Body of pancreas (tissue), 4 donors: ENCODE results near the gene LAPTM5.

Experiments
- POLR2A ChIP-seq, 3 donors: fragments of 450-650 bp; IDR thresholded peaks; one replicate each; pipeline ENCODE4 v1.6.1; 2016; ENCODE audit warnings: antibody characterized with exemption in 3 of 3, mild to moderate bottlenecking in 2 of 3
- TF ChIP-seq, protein P1 (sequence below), 7 experiments: fragments of 450-650 bp in 4 of 7; fragments of 200-600 bp in 3 of 7; sonication (generic) in 3 of 7; IDR thresholded peaks; one replicate each; pipeline ENCODE4 v1.5.1; 2016 to 2019; ENCODE audit warnings: antibody characterized with exemption in 7 of 7

DNA sequence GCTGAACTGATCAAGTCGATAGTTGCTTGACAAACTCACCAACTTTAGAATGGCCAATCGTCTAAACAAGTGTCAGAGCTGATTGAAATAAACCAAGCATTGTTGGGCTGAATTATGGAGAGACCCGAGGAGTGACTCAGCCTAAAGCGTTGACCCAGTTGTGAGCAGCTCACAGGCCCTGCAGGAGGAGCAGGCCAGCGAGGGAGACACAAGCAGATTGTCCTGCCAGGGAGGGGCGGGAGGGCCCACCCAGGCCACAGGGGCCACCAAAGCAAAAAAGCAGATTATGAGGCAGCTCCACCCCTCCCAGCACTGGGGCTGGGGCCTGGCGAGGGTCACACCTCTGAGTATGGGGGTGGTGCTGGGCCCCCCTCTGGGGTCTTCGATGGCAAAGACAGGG is 24.1 kb downstream of the LAPTM5 start:
- TF ChIP-seq, protein P1, sequence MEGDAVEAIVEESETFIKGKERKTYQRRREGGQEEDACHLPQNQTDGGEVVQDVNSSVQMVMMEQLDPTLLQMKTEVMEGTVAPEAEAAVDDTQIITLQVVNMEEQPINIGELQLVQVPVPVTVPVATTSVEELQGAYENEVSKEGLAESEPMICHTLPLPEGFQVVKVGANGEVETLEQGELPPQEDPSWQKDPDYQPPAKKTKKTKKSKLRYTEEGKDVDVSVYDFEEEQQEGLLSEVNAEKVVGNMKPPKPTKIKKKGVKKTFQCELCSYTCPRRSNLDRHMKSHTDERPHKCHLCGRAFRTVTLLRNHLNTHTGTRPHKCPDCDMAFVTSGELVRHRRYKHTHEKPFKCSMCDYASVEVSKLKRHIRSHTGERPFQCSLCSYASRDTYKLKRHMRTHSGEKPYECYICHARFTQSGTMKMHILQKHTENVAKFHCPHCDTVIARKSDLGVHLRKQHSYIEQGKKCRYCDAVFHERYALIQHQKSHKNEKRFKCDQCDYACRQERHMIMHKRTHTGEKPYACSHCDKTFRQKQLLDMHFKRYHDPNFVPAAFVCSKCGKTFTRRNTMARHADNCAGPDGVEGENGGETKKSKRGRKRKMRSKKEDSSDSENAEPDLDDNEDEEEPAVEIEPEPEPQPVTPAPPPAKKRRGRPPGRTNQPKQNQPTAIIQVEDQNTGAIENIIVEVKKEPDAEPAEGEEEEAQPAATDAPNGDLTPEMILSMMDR (IDR thresholded peaks at IDR 0.05), result no peak
- no peak for TF ChIP-seq POLR2A (IDR thresholded peaks at IDR 0.05)
